ENCODE data around the gene SMAD6.

SMAD6 gene

GRCh38 chr15:66704019-66704802 lies 2.2 kb downstream of the SMAD6 start:
- no peak for DNase-seq

GRCh38 chr15:66704803-66705153 lies 2.7 kb downstream of the SMAD6 start:
- no peak for DNase-seq

DNA sequence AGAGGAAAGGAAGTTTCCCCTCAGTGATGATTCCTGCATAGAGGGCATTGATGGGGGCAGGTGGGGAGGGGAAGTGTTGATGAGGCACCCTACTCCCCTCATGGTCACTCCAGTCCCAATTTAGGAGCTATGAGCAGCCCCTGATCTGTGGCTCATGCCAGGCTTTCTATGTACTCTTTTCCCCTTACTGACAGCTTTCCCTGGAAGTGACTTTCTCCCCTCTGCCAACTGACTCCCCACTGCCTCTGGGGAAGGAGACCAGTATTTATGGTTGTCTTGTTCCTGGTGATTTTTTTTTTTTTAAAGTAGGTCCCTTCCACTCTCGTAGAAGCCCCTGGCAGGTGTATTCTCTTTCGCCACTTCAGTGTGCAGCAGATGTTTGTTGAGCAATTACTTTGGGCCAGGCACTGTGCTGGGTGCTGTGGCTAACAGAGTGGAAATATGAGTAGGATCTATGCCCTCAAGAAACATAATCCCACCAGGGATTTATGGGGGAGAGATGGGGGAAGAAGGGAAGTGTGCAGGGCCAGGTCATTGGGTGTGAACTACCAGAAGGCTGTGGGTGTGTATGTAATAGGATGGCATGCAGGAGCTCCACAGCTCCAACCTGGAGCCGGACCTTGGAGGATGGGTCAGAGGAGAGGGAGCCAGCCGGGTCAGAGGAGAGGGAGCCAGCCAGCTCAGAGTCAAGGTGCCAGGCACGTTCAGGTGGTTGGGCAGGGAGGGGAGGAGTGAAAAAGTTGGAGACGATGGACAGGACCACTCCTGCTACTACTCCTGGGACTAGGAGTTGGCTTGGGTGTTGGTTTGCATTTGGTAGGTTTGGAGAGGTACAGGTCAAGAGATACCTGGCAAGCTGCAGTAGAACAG lies 3.5 kb downstream of the SMAD6 start:
- DNase-seq = no peak

GRCh38 chr15:66706225-66706732 lies 4.2 kb downstream of the SMAD6 start:
- DNase-seq = no peak

DNA sequence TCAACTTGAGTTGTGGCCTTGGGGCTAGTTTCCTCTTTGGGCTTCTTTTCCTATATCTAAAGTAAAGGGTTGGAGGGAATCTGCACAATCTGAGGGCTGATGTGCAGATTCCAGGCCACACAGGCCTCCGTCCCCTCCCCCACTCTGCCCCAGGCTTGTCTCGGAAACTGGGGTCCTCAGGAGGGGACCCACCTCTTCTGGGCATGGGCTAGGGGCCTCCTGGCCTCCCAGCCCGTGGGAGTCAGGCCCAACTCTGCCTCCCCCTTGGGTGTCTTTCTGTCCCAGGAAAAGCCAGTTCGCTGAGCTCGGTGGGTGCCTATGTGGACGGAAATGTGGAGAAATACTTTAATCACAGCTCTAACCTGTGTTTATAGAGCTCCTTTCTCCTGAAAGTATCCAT lies 4.8 kb downstream of the SMAD6 start:
- DNase-seq = no peak

- peak; percentile 44 for DNase-seq
These were observed 5.5 kb downstream of the SMAD6 start for GRCh38 chr15:66707310-66708082.

DNA sequence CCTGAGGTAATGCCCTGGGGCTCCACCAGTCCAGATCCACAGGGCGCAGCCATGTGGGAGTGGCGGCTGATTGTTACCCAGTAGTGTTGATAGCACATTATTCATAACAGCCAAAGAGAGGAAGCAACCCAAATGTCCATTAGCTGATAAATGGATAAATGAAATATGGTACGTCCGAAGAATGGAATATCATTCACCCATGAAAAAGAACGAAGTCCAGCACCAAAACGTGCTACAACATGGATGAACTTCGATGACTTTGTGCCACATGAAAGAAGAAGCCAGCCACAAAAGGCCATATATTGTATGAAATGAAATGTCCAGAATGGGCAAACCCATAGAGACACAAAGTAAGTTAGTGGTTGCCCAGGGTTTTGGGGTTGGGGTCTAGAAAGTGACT lies 6.4 kb downstream of the SMAD6 start:
- DNase-seq = no peak

GRCh38 chr15:66709884-66710283 lies 7.8 kb downstream of the SMAD6 start:
- DNase-seq = no peak

DNA sequence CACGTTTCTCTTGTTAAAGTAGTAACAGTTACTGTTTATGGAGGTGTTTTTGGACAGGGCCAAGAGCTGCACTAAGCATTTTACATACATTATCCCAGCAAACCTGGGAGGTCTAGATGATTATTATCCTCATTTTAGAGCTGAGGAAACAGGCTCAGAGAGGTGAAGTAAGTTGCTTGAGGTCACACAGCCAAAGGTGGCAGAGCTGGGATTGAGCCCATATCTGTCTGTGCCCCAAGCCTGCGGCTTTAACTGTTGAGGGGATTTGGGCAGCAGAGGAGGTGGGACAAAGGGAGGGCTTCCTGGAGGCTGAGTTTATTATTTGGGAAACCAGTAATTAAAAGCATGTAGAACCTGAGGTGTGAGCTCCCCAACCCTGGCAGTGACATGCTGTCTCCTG lies 9.2 kb downstream of the SMAD6 start:
- DNase-seq = no peak

- no peak for DNase-seq
These were observed 9.8 kb downstream of the SMAD6 start for GRCh38 chr15:66711862-66712261.

DNA sequence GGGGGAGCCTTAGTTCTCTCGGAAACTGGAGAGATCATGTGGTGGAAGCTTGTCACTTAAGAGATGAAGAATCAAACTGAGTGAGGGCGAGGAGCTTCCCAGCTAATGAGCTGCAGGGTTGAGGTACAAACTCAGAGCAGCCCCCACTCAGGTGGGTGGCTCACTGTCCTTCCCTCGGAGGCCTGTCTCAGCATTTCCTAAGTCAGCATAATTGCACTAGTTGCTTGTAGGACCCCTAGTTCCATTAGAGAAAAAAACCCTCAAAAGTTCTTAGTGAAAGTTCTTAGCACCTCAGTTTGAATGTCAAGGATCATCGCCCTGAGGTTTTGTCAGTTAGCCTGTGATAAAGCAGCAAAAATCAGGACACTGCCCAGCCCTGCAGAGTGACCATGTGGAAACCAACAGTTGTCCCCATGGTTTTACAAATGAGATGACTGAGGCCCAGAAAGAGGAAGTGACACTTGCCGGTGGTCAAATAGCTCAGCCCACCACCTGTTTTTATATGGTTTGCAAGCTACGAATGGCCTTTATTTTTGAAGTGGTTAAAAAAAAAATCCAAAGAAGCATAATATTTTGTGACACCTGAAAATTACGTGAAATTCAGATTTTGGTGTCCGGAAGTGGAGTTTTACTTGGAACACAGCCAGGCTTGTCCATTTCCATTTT lies 11.9 kb downstream of the SMAD6 start:
- no peak for DNase-seq

GRCh38 chr15:66714543-66714981 lies 12.5 kb downstream of the SMAD6 start:
- DNase-seq = no peak

GRCh38 chr15:66715181-66715624 lies 13.2 kb downstream of the SMAD6 start:
- DNase-seq = no peak

GRCh38 chr15:66715720-66716655 lies 14.0 kb downstream of the SMAD6 start:
- DNase-seq = no peak

DNA sequence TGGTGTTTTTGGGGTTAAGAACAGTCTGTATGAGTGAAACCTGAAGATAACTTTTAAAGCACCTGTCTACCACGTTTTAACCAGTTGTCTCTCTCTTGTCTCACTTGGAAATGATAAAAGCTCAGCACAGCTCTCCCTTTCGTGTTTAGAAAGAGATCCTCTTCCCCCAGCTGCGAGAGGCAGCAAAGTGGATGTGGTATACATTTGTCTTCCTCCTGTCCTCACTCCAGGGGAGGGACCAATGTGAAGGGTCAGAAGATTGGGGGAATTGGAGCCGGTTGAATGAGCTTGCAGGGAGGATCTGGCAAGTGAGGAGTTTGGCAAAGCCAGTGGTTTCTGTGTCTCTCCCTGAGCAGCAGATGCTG lies 14.6 kb downstream of the SMAD6 start:
- no peak for DNase-seq

GRCh38 chr15:66718220-66718988 lies 16.4 kb downstream of the SMAD6 start:
- DNase-seq = no peak

- no peak for DNase-seq
These were observed 17.4 kb downstream of the SMAD6 start for GRCh38 chr15:66719471-66719870.

GRCh38 chr15:66720206-66721010 lies 18.4 kb downstream of the SMAD6 start:
- no peak for DNase-seq

- no peak for DNase-seq
These were observed 19.0 kb downstream of the SMAD6 start for GRCh38 chr15:66721020-66721419.

DNA sequence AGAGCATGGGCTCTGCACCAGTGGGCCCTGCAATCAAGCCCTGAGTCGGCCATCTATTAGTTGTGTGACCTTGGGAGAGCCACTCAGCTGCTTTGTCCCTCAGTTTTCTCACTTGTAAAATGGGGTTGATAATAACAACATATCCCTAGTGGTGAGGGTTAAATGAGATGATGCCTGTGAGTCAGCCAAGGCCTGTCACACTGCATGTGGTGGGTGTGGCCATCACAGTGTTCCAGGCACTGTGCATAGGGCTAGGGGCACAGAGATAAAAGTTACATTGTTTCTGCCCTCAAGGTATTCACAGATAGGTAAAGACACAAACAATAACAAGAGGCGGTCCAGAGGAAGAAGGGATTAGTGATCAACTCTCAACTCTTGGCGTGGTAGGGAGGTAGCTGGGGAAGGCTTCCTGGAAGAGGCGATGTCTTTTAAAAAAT lies 19.5 kb downstream of the SMAD6 start:
- no peak for DNase-seq
